ENCODE measurements around the gene SERPINF2.

- TF ChIP-seq CTCF (tag by site-specific recombination; IDR thresholded peaks at IDR 0.05): no peak
- no peak for TF ChIP-seq KLF9 (tag by site-specific recombination; IDR thresholded peaks at IDR 0.05; ENCODE audit: low read depth)
- no peak for TF ChIP-seq PBX3 (CRISPR knock-in tag; IDR thresholded peaks at IDR 0.05)
- TF ChIP-seq ZNF629 (tag by site-specific recombination; IDR thresholded peaks at IDR 0.05): no peak
- TF ChIP-seq ZNF335 (tag by site-specific recombination; conservative IDR thresholded peaks at IDR 0.05): no peak
- TF ChIP-seq ZNF707 (tag by site-specific recombination; IDR thresholded peaks at IDR 0.05): no peak
- TF ChIP-seq ZNF112 (tag by site-specific recombination; IDR thresholded peaks at IDR 0.05): no peak
- no peak for TF ChIP-seq ZNF202 (tag by site-specific recombination; IDR thresholded peaks at IDR 0.05; ENCODE audit: borderline replicate concordance)
- no peak for TF ChIP-seq ZNF423 (tag by site-specific recombination; IDR thresholded peaks at IDR 0.05)
- TF ChIP-seq ZNF600 (tag by site-specific recombination; IDR thresholded peaks at IDR 0.05): no peak
- TF ChIP-seq GLI2 (tag by site-specific recombination; IDR thresholded peaks at IDR 0.05; ENCODE audit: borderline replicate concordance, low read depth): no peak
These were observed 13.2 kb downstream of the SERPINF2 start for GRCh38 chr17:1755827-1756262.
